DOHH2 (cell line): Measurements from ENCODE around the gene SPNS2.

Experiments
- H3F3A ChIP-seq: fragments of 200-600 bp; sonication (generic), shearing (Covaris generic); 2 replicates; pipeline ENCODE4 v1.6.0; 2016; ENCODE audit warnings: antibody characterized with exemption, mild to moderate bottlenecking; ENCODE audit not compliant: control insufficient read depth, insufficient read depth
- H3K27ac ChIP-seq: fragments of 200-600 bp; sonication (generic); 2 replicates; pipeline ENCODE4 v1.5.1; 2014; ENCODE audit warnings: low read depth, mild to moderate bottlenecking, low read length, moderate library complexity
- H3K27me3 ChIP-seq: fragments of 200-600 bp; sonication (generic); 2 replicates; pipeline ENCODE4 v1.6.1; 2014; ENCODE audit warnings: mild to moderate bottlenecking, low read length, mixed read lengths; ENCODE audit not compliant: control insufficient read depth
- H3K36me3 ChIP-seq: fragments of 200-600 bp; sonication (generic); 2 replicates; pipeline ENCODE4 v1.6.1; 2014; ENCODE audit warnings: mild to moderate bottlenecking, low read length, moderate library complexity, mixed read lengths; ENCODE audit not compliant: control insufficient read depth
- H3K4me1 ChIP-seq: fragments of 200-600 bp; sonication (generic); 2 replicates; pipeline ENCODE4 v1.6.1; 2014; ENCODE audit warnings: mild to moderate bottlenecking, low read length, mixed read lengths; ENCODE audit not compliant: control insufficient read depth
- H3K4me2 ChIP-seq: fragments of 200-600 bp; sonication (generic); 2 replicates; pipeline ENCODE4 v1.6.0; 2014; ENCODE audit warnings: mild to moderate bottlenecking, low read length, moderate library complexity
- H3K4me3 ChIP-seq: fragments of 200-600 bp; sonication (generic); 2 replicates; pipeline ENCODE4 v1.5.1; 2014; ENCODE audit warnings: mild to moderate bottlenecking, low read length, mixed read lengths
- H3K79me2 ChIP-seq: fragments of 200-600 bp; sonication (generic); 2 replicates; pipeline ENCODE4 v1.6.1; 2014; ENCODE audit warnings: mild to moderate bottlenecking, low read length, mixed read lengths; ENCODE audit not compliant: control insufficient read depth
- H3K9me2 ChIP-seq: fragments of 200-600 bp; sonication (generic); replicated peaks from 2 replicates; pipeline ENCODE4 v1.6.1; 2014; ENCODE audit warnings: mild to moderate bottlenecking, low read length, mixed read lengths; ENCODE audit not compliant: control insufficient read depth
- H3K9me3 ChIP-seq: fragments of 200-600 bp; sonication (generic); 2 replicates; pipeline ENCODE4 v1.6.1; 2014; ENCODE audit warnings: antibody characterized with exemption, low read length, mixed read lengths; ENCODE audit not compliant: control insufficient read depth, insufficient read depth
- H4K20me1 ChIP-seq: fragments of 200-600 bp; sonication (generic); 2 replicates; pipeline ENCODE4 v1.6.0; 2014; ENCODE audit warnings: low read depth, mild to moderate bottlenecking, antibody characterized with exemption, low read length, moderate library complexity; ENCODE audit not compliant: control insufficient read depth, insufficient read depth
- CTCF ChIP-seq: fragments of 200-600 bp; sonication (generic); IDR thresholded peaks from one replicate; pipeline ENCODE4 v1.5.1; 2014; ENCODE audit warnings: antibody characterized with exemption, mild to moderate bottlenecking, low read depth, low read length; ENCODE audit not compliant: poor library complexity, severe bottlenecking
- EZH2phosphoT487 ChIP-seq: fragments of 200-600 bp; sonication (generic); IDR thresholded peaks from 2 replicates; pipeline ENCODE4 v1.6.1; 2017; ENCODE audit warnings: borderline replicate concordance, mild to moderate bottlenecking, antibody characterized with exemption, low read length, moderate library complexity, mixed read lengths

The SPNS2 gene

GRCh38 chr17:4500191-4500571 lies 1.5 kb downstream of the SPNS2 start:
- 0 out of 2 replicates have a peak, but pooled peaks cover 3% of the 10 kb centered on the region for H3F3A ChIP-seq

GRCh38 chr17:4501295-4501949 lies 2.7 kb downstream of the SPNS2 start:
- Histone ChIP-seq H4K20me1 (no peaks in the 10 kb centered on the region), H3K9me2 (no peaks in the 10 kb centered on the region), H3K27me3 (peaks cover 58% of the 10 kb centered on the region)

More at GRCh38 chr17:4500191-4500571, 1.5 kb downstream of the SPNS2 start:
- peak overlapping the region; percentile 42 for H3K4me2 ChIP-seq
- no peaks in the 10 kb centered on the region for H3K79me2 ChIP-seq
- H3K9me2 ChIP-seq = no peaks in the 10 kb centered on the region
- peaks cover 65% of the 10 kb centered on the region for H3K27me3 ChIP-seq
- no peak overlapping the region for H3K27ac ChIP-seq
- no peaks in the 10 kb centered on the region for H4K20me1 ChIP-seq
- H3K4me3 ChIP-seq = peak overlapping the region; percentile 29
- peaks cover 40% of the 10 kb centered on the region for H3K4me1 ChIP-seq
- no peaks in the 10 kb centered on the region for H3K36me3 ChIP-seq
- no peaks in the 10 kb centered on the region for H3K9me3 ChIP-seq
- TF ChIP-seq CTCF (no peak), EZH2phosphoT487 (no peak)

DNA sequence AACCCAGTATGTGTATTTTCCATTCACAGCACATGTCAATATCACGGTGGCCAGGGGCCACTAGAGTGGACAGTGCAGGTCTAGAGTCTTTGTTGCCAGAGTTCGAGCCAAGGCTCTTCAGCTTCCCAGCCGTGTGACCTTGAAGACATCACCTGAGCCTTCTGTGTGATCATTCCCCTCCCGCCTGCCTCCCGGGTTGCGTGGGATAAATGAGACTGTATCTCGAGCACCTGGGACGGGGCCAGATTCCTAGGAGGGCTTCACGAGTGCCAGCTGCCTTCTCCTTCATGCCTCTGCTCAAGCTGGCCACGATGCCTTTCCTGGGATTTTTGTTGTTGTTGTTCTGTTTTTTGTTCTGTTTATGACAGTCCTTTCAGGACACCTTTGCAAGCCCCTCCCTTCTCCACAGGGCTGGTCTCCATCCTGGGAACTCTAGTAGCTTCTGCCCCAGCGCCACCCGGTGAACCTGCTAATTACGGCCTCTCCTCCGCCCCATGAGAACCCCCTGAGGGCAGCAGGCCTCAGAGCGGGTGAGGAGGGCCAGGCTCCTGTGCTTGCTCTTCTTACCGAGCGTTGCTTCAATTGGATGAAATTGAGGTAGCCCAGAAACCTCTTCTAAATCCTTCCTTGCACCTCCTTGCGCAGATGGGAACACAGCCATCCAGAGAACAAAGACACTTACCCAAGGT lies 3.9 kb downstream of the SPNS2 start:
- H4K20me1 ChIP-seq = no peaks in the 10 kb centered on the region
- no peak for TF ChIP-seq CTCF
- TF ChIP-seq EZH2phosphoT487 = no peak
- H3K36me3 ChIP-seq = no peaks in the 10 kb centered on the region
- H3K9me2 ChIP-seq = no peaks in the 10 kb centered on the region
- no peaks in the 10 kb centered on the region for H3K79me2 ChIP-seq
- H3K4me1 ChIP-seq = peaks cover 30% of the 10 kb centered on the region
- H3K4me3 ChIP-seq = no peak overlapping the region
- H3K27ac ChIP-seq = no peak overlapping the region
- H3K4me2 ChIP-seq = no peak overlapping the region
- peaks cover 46% of the 10 kb centered on the region for H3K27me3 ChIP-seq
- no peaks in the 10 kb centered on the region for H3K9me3 ChIP-seq
- no peaks in the 10 kb centered on the region for H3F3A ChIP-seq

More at GRCh38 chr17:4501295-4501949, 2.7 kb downstream of the SPNS2 start:
- Histone ChIP-seq H3K27ac (no peak overlapping the region), H3K79me2 (no peaks in the 10 kb centered on the region), H3K4me1 (peaks cover 40% of the 10 kb centered on the region), H3F3A (0 out of 2 replicates have a peak, but pooled peaks cover 3% of the 10 kb centered on the region), H3K4me2 (no peak overlapping the region), H3K36me3 (no peaks in the 10 kb centered on the region), H3K4me3 (no peak overlapping the region), H3K9me3 (no peaks in the 10 kb centered on the region)
- TF ChIP-seq CTCF = no peak
- TF ChIP-seq EZH2phosphoT487 = no peak
